ENCODE results near the gene TCAIM.

TCAIM gene, protein sequence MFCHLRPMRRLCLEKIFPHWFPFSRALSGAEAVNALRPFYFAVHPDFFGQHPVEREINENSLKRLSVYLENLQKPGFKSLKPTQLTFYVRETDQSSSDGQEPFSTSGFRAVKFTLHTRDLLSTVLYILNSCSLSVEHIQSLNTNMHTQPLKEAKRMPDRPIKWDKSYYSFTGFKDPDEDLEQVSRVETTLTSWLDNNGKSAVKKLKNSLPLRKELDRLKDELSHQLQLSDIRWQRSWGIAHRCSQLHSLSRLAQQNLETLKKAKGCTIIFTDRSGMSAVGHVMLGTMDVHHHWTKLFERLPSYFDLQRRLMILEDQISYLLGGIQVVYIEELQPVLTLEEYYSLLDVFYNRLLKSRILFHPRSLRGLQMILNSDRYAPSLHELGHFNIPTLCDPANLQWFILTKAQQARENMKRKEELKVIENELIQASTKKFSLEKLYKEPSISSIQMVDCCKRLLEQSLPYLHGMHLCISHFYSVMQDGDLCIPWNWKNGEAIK

DNA sequence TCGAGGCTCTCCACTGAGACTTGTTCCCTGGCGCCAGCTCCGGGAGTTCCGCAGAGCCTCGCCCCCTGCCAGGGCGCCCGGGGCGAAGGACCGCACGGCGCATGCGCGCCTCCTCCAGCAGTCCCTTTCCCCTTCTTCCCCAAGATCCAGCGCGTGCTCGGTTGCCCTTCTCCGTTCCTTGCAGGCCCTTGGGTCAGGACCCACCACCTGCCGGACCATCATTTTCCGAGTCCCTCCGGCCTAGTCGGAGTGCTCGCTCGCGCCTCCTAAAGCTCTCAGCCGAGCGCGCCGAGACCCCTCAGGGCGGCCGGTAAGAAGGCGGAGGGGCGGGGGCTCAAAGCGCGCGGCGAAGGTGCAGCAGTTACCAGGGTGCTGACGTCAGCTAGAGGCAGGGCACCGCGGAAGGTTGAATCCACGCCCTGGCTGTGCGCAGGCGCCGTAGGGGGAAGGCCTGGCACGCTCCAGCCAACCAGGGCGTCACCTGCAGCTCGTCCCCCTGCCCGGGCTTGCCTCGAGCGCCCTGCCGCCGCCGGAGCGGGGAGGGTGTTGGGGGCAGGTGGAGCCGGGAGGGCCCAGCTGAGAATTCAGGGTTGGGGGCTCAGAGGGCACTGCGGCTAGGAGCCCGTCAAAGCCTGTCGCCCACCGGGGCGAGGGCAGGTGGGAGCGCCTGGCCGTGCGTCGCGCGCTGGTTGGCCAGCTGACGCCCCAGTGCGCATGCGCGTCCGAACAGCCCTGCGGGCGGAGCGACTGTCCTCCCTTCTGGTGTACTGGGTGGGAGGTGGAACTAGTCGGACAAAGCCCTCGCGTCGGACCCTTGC lies at the start of gene TCAIM:
Gene TCAIM (plus strand): TSS at position 757 of the 818 bp plus-strand sequence. CDS start 16,017 bp downstream, outside the sequence.
- H3K27ac Mint-ChIP-seq, result peak within 1 kb of the TSS; percentile 100

DNA sequence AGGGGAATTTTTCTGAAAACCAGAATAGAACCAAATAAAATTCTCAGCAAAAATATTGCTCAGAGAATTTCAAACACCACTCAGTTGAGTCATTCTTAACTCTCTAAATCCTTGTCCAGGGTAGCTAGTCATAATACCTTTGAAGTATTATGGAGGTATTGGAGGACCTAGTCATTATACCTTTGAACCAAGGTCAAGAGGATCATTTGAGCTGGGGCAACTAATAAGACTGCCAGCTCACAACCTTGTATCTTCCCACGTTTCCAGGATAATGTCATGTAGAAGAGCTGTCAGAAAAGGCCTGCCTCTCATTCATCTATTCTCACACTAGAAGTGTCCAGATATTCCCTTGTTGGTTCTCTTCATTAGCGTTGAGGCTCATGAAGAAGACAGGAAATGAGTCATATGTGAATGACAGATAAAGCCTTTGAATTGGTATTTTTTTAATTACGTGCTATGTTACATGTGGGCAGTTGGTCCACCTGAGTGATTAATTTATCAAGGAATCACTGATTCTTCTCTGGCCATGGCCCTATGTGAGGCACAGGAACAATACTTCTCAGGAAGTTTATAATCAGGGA lies 48.6 kb upstream of the TCAIM start:
- no peaks in the 10 kb centered on the region for H3K4me1 Mint-ChIP-seq
- ATAC-seq (replicated peaks) (no peak), DNase-seq (no peak)
- H3K9me3 Mint-ChIP-seq, result no peaks in the 10 kb centered on the region
- peaks cover 7 to 13% of the 10 kb centered on the region in 2 donors for H3K27me3 Mint-ChIP-seq
- H3K27ac Mint-ChIP-seq, result no peak overlapping the region
- no peak overlapping the region for H3K4me3 Mint-ChIP-seq
- no peaks in the 10 kb centered on the region for H3K36me3 Mint-ChIP-seq

More for the DNA sequence above, at the start of gene TCAIM:
- Mint-ChIP-seq H3K9me3 (no peaks in the 10 kb centered on the region), H3K4me3 (peak within 1 kb of the TSS; percentile 97 to 98), H3K4me1 (peaks cover 16 to 23% of the 10 kb centered on the region in 2 donors), H3K36me3 (peaks cover 1 to 8% of the 10 kb centered on the region in 2 donors), H3K27me3 (peaks cover 3 to 5% of the 10 kb centered on the region in 2 donors)
- ATAC-seq (replicated peaks), result peak; percentile 93 to 96
- DNase-seq, result peak; percentile 99

DNA sequence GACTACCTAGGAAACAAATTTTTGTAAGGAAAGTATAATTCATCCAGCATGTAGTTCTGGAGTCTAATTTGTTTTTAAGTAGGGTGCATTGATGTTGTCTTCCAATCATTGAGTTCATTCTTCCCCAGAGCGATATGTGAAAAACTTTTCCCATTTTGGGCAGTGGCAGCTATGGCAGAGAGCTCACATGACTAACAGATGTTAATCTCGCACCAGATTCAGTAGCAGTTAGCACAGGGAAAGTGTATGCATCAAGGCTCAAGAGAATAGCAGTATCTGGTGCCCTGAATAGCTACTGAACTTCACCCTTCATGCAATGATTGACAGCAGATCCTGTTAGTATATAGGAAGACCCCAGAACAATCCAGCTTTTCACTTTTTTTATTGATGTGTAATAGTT lies 46.3 kb upstream of the TCAIM start:
- Mint-ChIP-seq H3K9me3 (no peaks in the 10 kb centered on the region), H3K36me3 (no peaks in the 10 kb centered on the region), H3K4me3 (no peak overlapping the region), H3K27me3 (peaks cover 17 to 25% of the 10 kb centered on the region in 2 donors), H3K27ac (no peak overlapping the region), H3K4me1 (no peaks in the 10 kb centered on the region)
- ATAC-seq (replicated peaks) (no peak), DNase-seq (no peak)

DNA sequence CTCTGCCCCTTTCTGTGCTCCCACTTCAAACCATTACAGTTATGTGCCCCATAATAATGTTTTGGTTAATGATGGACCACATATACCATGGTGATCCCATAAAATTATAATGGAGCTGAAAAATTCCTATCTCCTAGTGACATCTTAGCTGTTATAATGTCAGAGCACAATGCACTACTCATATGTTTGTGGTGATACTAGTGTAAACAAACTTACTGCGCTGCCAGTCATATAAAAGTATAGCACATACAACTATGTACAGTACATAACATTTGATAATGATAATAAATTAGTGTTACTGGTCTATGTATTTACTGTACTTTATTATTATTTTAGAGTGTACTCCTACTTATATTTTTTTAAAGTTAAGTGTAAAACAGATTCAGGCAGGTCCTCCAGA lies 45.6 kb upstream of the TCAIM start:
- ATAC-seq (replicated peaks), result no peak
- H3K36me3 Mint-ChIP-seq, result no peaks in the 10 kb centered on the region
- peaks cover 17 to 25% of the 10 kb centered on the region in 2 donors for H3K27me3 Mint-ChIP-seq
- H3K4me3 Mint-ChIP-seq, result no peak overlapping the region
- no peaks in the 10 kb centered on the region for H3K9me3 Mint-ChIP-seq
- no peak for DNase-seq
- H3K4me1 Mint-ChIP-seq, result no peaks in the 10 kb centered on the region
- no peak overlapping the region for H3K27ac Mint-ChIP-seq

DNA sequence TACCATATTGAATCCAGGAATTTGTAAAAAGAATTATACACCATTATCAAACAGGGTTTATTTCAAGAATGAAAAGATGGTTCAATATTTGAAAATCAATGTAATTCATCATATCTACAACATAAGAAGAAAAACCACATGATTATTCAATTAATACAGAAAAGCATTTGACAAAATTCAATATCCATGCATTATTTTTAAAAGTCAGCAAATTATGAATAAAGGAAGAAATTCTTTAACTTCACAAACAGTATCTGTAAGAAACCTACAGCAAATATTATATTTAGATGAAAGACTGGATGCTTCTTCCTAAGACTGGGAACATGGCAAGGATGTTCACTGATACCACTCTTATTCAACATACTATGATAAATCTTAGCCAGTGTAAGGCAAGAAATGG lies 41.3 kb upstream of the TCAIM start:
- Mint-ChIP-seq H3K27ac (no peak overlapping the region), H3K36me3 (no peaks in the 10 kb centered on the region), H3K4me1 (no peaks in the 10 kb centered on the region), H3K4me3 (no peak overlapping the region), H3K9me3 (no peaks in the 10 kb centered on the region), H3K27me3 (peaks cover 10 to 12% of the 10 kb centered on the region in 2 donors)
- DNase-seq, result no peak
- no peak for ATAC-seq (replicated peaks)

- Mint-ChIP-seq H3K27me3 (peaks cover under 1% of the 10 kb centered on the region in 2 donors), H3K4me3 (no peak overlapping the region), H3K36me3 (no peaks in the 10 kb centered on the region), H3K27ac (no peak overlapping the region), H3K4me1 (no peaks in the 10 kb centered on the region), H3K9me3 (no peaks in the 10 kb centered on the region)
- ATAC-seq (replicated peaks), result no peak
- no peak for DNase-seq
These were observed 36.8 kb upstream of the TCAIM start for GRCh38 chr3:44301746-44302145.

DNA sequence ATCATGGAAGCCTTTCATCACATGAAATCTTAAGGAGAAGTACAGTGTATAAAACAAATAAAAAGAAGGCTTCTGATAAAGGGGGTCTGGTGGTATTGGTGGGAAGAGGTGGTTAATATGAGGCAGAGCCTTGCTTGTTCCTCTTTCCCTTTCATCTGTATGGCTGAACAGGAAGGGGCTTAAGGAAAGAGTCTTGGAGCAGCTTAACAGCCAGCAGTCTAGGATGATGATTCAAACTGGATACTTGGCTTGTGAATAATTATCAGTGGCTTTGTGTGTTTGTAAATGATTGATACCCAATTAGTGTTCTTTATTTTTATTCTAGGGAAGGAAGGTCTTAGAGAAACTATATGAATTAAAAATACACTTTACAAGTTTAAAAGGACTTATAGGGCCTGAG lies 29.1 kb upstream of the TCAIM start:
- ATAC-seq (replicated peaks), result no peak
- no peaks in the 10 kb centered on the region for H3K27me3 Mint-ChIP-seq
- no peaks in the 10 kb centered on the region for H3K4me1 Mint-ChIP-seq
- no peaks in the 10 kb centered on the region for H3K9me3 Mint-ChIP-seq
- H3K4me3 Mint-ChIP-seq, result no peak overlapping the region
- DNase-seq, result no peak
- no peaks in the 10 kb centered on the region for H3K36me3 Mint-ChIP-seq
- H3K27ac Mint-ChIP-seq, result no peak overlapping the region

DNA sequence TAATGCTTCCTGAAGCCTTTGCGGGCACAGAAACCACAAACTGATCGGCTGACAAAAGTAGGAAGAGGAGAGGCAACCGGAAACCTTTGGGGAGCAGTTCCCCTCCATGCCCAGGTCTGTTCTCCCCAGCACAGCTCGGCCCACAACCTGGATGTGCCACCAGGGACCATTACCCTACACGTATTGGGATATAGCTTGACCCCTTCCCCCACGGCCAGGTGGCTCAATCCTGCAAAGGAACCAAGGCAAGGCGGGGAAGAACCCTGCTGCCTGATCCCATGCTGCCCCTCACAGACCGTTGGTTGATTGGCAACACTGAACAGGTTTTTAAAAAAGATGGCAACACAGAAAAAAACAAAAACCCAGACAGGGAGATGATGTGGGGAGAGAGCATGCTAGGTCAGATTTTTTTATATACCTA lies 19.7 kb upstream of the TCAIM start:
- ATAC-seq (replicated peaks), result no peak
- Mint-ChIP-seq H3K9me3 (no peaks in the 10 kb centered on the region), H3K4me1 (no peaks in the 10 kb centered on the region), H3K27me3 (peaks cover 0 to 16% of the 10 kb centered on the region in 2 donors), H3K4me3 (no peak overlapping the region), H3K27ac (no peak overlapping the region), H3K36me3 (no peaks in the 10 kb centered on the region)
- DNase-seq, result no peak

DNA sequence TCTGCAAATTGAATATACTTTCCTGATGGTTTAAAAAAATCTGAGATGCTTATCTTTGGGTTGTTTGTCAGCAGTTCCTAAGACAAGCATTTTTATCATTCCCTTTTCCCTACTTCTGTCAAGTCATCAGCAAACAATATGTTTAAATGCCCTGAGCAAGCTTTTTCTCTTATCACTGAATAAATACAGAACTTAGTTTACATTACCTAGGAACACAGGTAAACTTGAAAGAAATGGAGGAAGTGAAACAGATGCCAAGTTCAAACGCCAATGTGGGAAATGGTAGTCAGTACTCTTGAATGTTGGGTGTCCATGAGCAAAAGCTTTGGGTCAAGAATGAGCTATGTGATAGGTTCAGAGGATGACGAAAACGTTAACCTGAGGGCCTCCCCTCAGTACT lies 17.2 kb upstream of the TCAIM start:
- Mint-ChIP-seq H3K4me3 (no peak overlapping the region), H3K9me3 (no peaks in the 10 kb centered on the region), H3K27ac (no peak overlapping the region), H3K4me1 (no peaks in the 10 kb centered on the region), H3K36me3 (no peaks in the 10 kb centered on the region), H3K27me3 (peaks cover 4 to 16% of the 10 kb centered on the region in 2 donors)
- DNase-seq (no peak), ATAC-seq (replicated peaks) (no peak)

- peak in 1 of 2 donors; percentile 33 for ATAC-seq (replicated peaks)
- H3K27ac Mint-ChIP-seq, result no peak overlapping the region
- no peak overlapping the region for H3K4me3 Mint-ChIP-seq
- no peaks in the 10 kb centered on the region for H3K9me3 Mint-ChIP-seq
- H3K36me3 Mint-ChIP-seq, result no peaks in the 10 kb centered on the region
- peaks cover 4 to 5% of the 10 kb centered on the region in 2 donors for H3K27me3 Mint-ChIP-seq
- DNase-seq, result no peak
- no peaks in the 10 kb centered on the region for H3K4me1 Mint-ChIP-seq
These were observed 15.1 kb upstream of the TCAIM start for GRCh38 chr3:44323341-44323955.

DNA sequence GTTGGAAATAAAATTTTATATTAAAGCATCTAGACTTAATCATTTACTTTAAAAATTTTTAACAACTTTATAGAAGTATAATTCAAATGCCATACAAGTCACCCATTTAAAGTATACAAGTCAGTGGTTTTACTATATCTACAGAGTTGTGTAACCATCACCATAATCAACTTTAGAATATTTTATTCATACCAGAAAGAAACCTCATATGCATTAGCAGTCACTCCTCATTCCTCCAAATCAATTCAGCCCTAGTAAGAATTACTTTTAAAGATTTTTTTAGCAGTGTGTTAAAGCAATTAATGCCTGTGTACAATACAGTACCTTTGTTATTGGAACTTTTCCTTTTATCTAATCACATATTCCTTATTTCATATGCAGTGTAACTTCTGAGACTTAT lies 14.0 kb upstream of the TCAIM start:
- Mint-ChIP-seq H3K27me3 (peaks cover 0 to 5% of the 10 kb centered on the region in 2 donors), H3K4me1 (no peaks in the 10 kb centered on the region), H3K36me3 (no peaks in the 10 kb centered on the region), H3K9me3 (no peaks in the 10 kb centered on the region), H3K27ac (no peak overlapping the region), H3K4me3 (no peak overlapping the region)
- DNase-seq, result no peak
- no peak for ATAC-seq (replicated peaks)

GRCh38 chr3:44326019-44326418 lies 12.5 kb upstream of the TCAIM start:
- Mint-ChIP-seq H3K36me3 (no peaks in the 10 kb centered on the region), H3K27ac (no peak overlapping the region), H3K4me1 (no peaks in the 10 kb centered on the region), H3K4me3 (no peak overlapping the region), H3K9me3 (no peaks in the 10 kb centered on the region), H3K27me3 (peaks cover 0 to 5% of the 10 kb centered on the region in 2 donors)
- ATAC-seq (replicated peaks), result no peak
- no peak for DNase-seq

DNA sequence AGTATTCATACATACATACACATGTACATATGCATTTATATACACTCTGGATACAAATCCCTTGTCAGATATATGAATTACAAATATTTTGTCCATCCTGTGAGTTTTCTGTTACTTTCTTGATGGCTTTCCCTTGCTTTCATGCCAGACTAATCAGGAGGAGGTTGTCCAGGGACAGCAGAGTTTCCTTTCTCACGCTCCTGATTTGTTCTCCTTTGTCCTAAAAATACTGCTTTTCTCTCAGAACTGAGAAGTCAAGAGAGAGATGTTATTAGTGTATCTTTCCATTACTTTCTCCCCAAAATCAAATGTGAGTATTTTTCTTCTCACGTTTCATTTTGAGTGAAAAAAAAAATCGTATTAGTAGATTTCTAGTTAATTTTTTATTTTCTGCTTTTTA lies 12.1 kb upstream of the TCAIM start:
- H3K27me3 Mint-ChIP-seq, result peaks cover 0 to 5% of the 10 kb centered on the region in 2 donors
- no peaks in the 10 kb centered on the region for H3K36me3 Mint-ChIP-seq
- ATAC-seq (replicated peaks) (no peak), DNase-seq (no peak)
- no peaks in the 10 kb centered on the region for H3K4me1 Mint-ChIP-seq
- no peaks in the 10 kb centered on the region for H3K9me3 Mint-ChIP-seq
- no peak overlapping the region for H3K27ac Mint-ChIP-seq
- no peak overlapping the region for H3K4me3 Mint-ChIP-seq

DNA sequence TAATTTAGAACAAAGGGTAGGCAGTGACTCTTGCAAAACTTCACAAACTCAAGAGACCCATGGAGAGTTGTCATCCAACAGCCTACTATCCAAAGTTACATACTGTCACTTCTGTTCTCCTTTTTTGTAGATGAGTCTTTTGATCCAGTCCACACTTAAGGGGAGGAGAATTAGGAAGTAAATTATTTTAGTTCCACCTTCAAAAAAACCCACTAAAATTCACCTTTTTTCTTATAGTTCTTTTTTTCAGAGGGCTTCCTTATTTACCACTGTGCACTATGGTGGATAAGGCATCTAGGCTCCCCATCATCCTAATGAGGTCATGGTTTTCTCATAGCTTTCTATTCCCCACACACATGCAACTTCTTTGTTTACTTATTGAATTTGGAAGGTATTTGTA lies 8.6 kb upstream of the TCAIM start:
- peaks cover 6 to 8% of the 10 kb centered on the region in 2 donors for H3K27me3 Mint-ChIP-seq
- ATAC-seq (replicated peaks) (no peak), DNase-seq (no peak)
- H3K27ac Mint-ChIP-seq, result no peak overlapping the region
- no peaks in the 10 kb centered on the region for H3K9me3 Mint-ChIP-seq
- no peak overlapping the region for H3K4me3 Mint-ChIP-seq
- no peaks in the 10 kb centered on the region for H3K4me1 Mint-ChIP-seq
- no peaks in the 10 kb centered on the region for H3K36me3 Mint-ChIP-seq

Data from stimulated activated naive B cell treated with anti-CD40 and anti-IgM and Interleukin-4, amounts not matched to agents 10 μg/mL and 1 μg/mL and 100 μg/mL, for 72 hours (primary cell).